Thymus (tissue), 14 donors: ENCODE data around the gene TAF13. TPM values are rescaled to one million over a fixed set of nuclear protein-coding genes. Genes with fewer than 3 reads are reported as not detected.

Experiments
- DNase-seq, 9 donors: peaks; one replicate each; pipeline ENCODE4 v3.0.0-alpha.2; 2013; ENCODE audit warnings: low spot score in 9 of 9, low read depth in 6 of 9, missing footprints in 1 of 9
- H3K27ac ChIP-seq, 2 donors: one replicate each; pipeline ENCODE4 v1.5.1; 2013; ENCODE audit warnings: control low read depth in 1 of 2, low read depth in 1 of 2, low read length in 1 of 2, mild to moderate bottlenecking in 1 of 2, moderate library complexity in 1 of 2
- H3K27me3 ChIP-seq, 2 donors: one replicate each; pipeline ENCODE4 v1.5.1; 2013; ENCODE audit warnings: low read length in 1 of 2; ENCODE audit not compliant: control insufficient read depth in 2 of 2, insufficient read depth in 1 of 2
- H3K36me3 ChIP-seq, 2 donors: one replicate each; pipeline ENCODE4 v1.5.1; 2013; ENCODE audit warnings: low read length in 1 of 2, mild to moderate bottlenecking in 1 of 2, moderate library complexity in 1 of 2; ENCODE audit not compliant: control insufficient read depth in 2 of 2, insufficient read depth in 2 of 2
- H3K4me1 ChIP-seq, 2 donors: one replicate each; pipeline ENCODE4 v1.5.1; 2013; ENCODE audit warnings: low read length in 2 of 2; ENCODE audit not compliant: control insufficient read depth in 2 of 2, insufficient read depth in 2 of 2
- H3K4me3 ChIP-seq, 2 donors: one replicate each; pipeline ENCODE4 v1.5.1; 2013; ENCODE audit warnings: low read length in 2 of 2, control low read depth in 1 of 2, mild to moderate bottlenecking in 1 of 2
- H3K9me3 ChIP-seq, 2 donors: one replicate each; pipeline ENCODE4 v1.5.1; 2013; ENCODE audit warnings: low read length in 1 of 2, mild to moderate bottlenecking in 1 of 2; ENCODE audit not compliant: control insufficient read depth in 2 of 2, insufficient read depth in 1 of 2
- WGBS: extraction: QIAGEN DNeasy Blood & Tissue Kit; methylation state at CpG from one replicate; pipeline ENCODE4 v1.1.7; 2013; 5-methylcytosine and 5-hydroxymethylcytosine counted together
- long read RNA-seq, 10 donors: transcript quantifications; one replicate each; lab custom pipeline, GENCODE V29; 2026
- polyA plus RNA-seq: library from polyadenylated mRNA; stranded (reverse); fragments of 200-250 nt; gene quantifications from one replicate; pipeline ENCODE4 v1.2.3, GENCODE V29; 2013
- total RNA-seq: library from RNA; stranded (reverse); fragments of 120-200 nt; gene quantifications from one replicate; pipeline ENCODE4 v1.2.4, GENCODE V29; 2013
- donor health status: healthy.

The TAF13 gene, protein sequence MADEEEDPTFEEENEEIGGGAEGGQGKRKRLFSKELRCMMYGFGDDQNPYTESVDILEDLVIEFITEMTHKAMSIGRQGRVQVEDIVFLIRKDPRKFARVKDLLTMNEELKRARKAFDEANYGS
- total RNA-seq (14.8 TPM), polyA plus RNA-seq (40.6 TPM)
- long read RNA-seq, donor 1, partial matches to known transcripts = 0 of 1 reads
- long read RNA-seq, donor 1, other reads (novel, unspliced or antisense) = 0 of 1 reads
- long read RNA-seq, donor 2, partial matches to known transcripts = 18 of 21 reads
- long read RNA-seq, donor 2, other reads (novel, unspliced or antisense) = 0 of 21 reads
- long read RNA-seq, donor 3, transcript TAF13-201 (4 exons, 813 nt) = major isoform, 5 of 5 reads
- long read RNA-seq, donor 3, partial matches to known transcripts = 0 of 5 reads
- long read RNA-seq, donor 3, other reads (novel, unspliced or antisense) = 0 of 5 reads
- long read RNA-seq, donor 4, partial matches to known transcripts = 11 of 12 reads
- long read RNA-seq, donor 4, other reads (novel, unspliced or antisense) = 0 of 12 reads
- long read RNA-seq, donor 5, partial matches to known transcripts = 0 of 2 reads
- long read RNA-seq, donor 5, other reads (novel, unspliced or antisense) = 0 of 2 reads
- long read RNA-seq, donor 6, partial matches to known transcripts = 7 of 8 reads
- long read RNA-seq, donor 6, other reads (novel, unspliced or antisense) = 0 of 8 reads
- long read RNA-seq, donor 7, partial matches to known transcripts = 0 of 2 reads
- long read RNA-seq, donor 7, other reads (novel, unspliced or antisense) = 0 of 2 reads
- long read RNA-seq, donor 8 = 0 reads
- long read RNA-seq, donor 9, partial matches to known transcripts = 0 of 3 reads
- long read RNA-seq, donor 9, other reads (novel, unspliced or antisense) = 0 of 3 reads
- long read RNA-seq, donor 10, partial matches to known transcripts = 0 of 1 reads
- long read RNA-seq, donor 10, other reads (novel, unspliced or antisense) = 0 of 1 reads

DNA sequence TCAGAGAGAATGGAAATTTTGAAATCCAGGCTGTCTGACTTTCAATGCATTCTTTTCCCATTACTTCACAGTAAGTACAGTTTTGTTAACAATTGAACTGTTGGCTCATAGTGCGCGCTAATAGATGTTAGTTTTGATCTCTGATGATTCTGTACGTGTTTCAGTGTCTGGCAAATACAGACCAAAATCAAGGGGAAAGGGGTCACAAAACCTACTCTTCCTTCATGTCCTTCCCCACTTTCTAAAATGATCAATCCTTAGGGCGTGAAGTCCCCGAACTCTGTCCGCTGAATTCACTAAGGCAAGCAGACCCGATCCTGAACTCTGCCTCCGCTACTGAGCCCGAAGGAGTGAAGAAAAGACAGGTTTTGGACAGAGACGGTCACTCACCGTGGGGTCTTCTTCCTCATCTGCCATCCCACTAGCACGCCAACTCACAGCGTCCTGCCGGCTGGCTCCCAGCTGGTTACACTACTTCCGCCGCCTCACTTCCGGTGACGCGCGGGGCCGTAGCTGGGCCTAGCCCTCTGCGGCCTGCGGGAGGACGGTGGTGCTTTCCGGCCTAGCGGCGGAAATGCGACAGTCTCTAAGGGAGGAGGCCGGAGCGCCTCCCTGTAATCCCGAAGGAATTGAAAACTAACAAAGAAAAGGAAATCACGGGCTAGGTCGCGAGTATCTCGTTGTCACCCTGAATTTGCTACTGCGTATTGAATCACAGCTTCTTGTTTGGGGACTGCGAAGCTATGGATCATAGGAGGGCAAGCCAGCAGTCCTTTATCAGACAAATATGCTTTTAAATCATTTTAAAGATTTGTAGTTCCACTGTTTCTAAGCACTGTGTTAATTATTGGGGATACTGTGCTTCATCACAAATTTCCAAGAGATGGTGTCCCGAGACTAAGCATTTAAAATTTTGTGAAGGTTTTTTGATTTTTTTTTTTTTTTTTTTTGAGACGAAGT is at the start of gene TAF13:
Gene TAF13 (minus strand): TSS at position 473 of the 960 bp plus-strand sequence. CDS start 56 bp downstream, at position 417.
- peak; percentile 68 to 90 (median 75) for DNase-seq
- H3K4me3 ChIP-seq = peak within 1 kb of the TSS; percentile 69 to 76
- peaks cover 0 to 11% of the 10 kb centered on the region in 2 donors for H3K36me3 ChIP-seq
- H3K4me1 ChIP-seq = peaks cover 2% of the 10 kb centered on the region in 2 donors
- 6% methylated on average over 39 of the region's 39 CpGs for WGBS
- peak within 1 kb of the TSS; percentile 83 to 85 for H3K27ac ChIP-seq
- H3K9me3 ChIP-seq = no peaks in the 10 kb centered on the region
- H3K27me3 ChIP-seq = no peaks in the 10 kb centered on the region

DNA sequence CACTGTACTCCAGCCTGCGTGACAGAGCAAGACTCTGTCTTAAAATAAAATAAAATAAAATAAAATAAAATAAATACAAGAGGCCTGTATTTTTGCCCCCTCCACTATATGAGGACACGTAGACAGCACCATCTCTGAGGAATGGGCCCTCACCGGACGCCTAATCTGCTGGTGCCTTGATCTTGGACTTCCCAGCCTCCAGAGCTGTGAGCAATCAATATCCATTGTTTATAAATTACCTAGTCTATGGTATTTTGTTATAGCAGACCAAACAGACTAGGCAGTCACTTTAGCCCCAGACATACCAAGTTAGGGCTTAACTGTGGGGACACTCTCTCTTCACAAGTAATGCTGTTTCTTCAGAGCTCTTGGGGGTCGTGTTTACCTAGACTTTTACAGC is 44.6 kb upstream of the TAF13 start:
- Histone ChIP-seq H3K4me1 (no peaks in the 10 kb centered on the region), H3K36me3 (no peaks in the 10 kb centered on the region), H3K4me3 (no peak overlapping the region), H3K27me3 (peaks cover 3 to 19% of the 10 kb centered on the region in 2 donors), H3K9me3 (no peaks in the 10 kb centered on the region), H3K27ac (no peak overlapping the region)
- no peak for DNase-seq
- WGBS = 94% methylated on average over 5 of the region's 5 CpGs

DNA sequence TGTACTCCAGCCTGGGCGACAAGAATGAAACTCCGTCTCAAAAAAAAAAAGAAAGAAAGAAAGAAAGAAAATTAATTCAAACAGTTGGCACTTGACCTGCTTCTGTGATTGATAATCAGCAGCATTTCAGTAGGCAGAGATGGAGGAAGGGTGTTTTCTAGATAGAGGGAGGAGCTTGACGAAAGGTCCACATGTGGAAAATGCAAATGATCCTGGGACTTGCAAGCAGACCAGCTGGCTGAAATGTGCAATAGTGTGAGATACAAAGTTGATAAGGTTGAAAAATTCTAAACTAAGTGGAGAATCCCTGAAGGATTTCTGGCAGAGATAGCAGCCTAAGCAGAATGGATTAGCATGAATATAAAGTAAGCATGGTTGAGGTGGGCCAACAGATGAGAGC is 42.3 kb upstream of the TAF13 start:
- H3K27ac ChIP-seq = no peak overlapping the region
- peaks cover 12 to 13% of the 10 kb centered on the region in 2 donors for H3K4me1 ChIP-seq
- no peaks in the 10 kb centered on the region for H3K36me3 ChIP-seq
- DNase-seq = no peak
- 96% methylated on average over 3 of the region's 3 CpGs for WGBS
- peaks cover 23 to 42% of the 10 kb centered on the region in 2 donors for H3K27me3 ChIP-seq
- H3K4me3 ChIP-seq = no peak overlapping the region
- no peaks in the 10 kb centered on the region for H3K9me3 ChIP-seq

- Histone ChIP-seq H3K36me3 (no peaks in the 10 kb centered on the region), H3K4me3 (no peak overlapping the region), H3K27ac (no peak overlapping the region), H3K9me3 (no peaks in the 10 kb centered on the region), H3K4me1 (peaks cover 23% of the 10 kb centered on the region in 2 donors), H3K27me3 (peaks cover 29 to 56% of the 10 kb centered on the region in 2 donors)
- DNase-seq = no peak
- 98% methylated on average over 1 of the region's 1 CpG for WGBS
Measured at GRCh38 chr1:109116286-109116685, 40.5 kb upstream of the TAF13 start.

DNA sequence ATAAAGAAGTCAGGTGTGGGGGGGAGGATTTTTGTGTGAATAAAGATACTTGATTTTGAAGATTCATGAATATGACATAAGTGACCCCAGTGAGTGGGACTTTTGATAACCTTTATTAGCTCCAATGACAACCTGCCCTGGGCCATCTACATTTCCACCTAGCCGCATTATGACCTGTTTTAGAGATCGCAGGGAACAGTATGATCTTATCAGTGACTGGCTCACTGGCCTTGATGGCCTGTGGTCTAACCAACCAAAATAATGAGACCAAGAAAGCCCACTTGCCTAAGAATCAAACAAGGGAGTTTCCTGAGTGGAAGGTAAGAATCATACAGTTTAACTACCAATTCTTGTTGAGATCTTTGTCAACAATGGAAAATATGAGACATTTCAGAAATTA is 39.9 kb upstream of the TAF13 start:
- 92% methylated on average over 2 of the region's 2 CpGs for WGBS
- Histone ChIP-seq H3K27ac (no peak overlapping the region), H3K4me3 (no peak overlapping the region), H3K9me3 (no peaks in the 10 kb centered on the region), H3K4me1 (peaks cover 23% of the 10 kb centered on the region in 2 donors), H3K27me3 (peaks cover 29 to 60% of the 10 kb centered on the region in 2 donors), H3K36me3 (no peaks in the 10 kb centered on the region)
- DNase-seq = no peak

- Histone ChIP-seq H3K9me3 (no peaks in the 10 kb centered on the region), H3K36me3 (no peaks in the 10 kb centered on the region), H3K4me1 (peaks cover 23% of the 10 kb centered on the region in 2 donors), H3K27ac (no peak overlapping the region), H3K4me3 (no peak overlapping the region), H3K27me3 (peaks cover 29 to 62% of the 10 kb centered on the region in 2 donors)
- WGBS = 10% methylated on average over 12 of the region's 12 CpGs
- DNase-seq = no peak
Measured at GRCh38 chr1:109114342-109114674, 38.5 kb upstream of the TAF13 start.

DNA sequence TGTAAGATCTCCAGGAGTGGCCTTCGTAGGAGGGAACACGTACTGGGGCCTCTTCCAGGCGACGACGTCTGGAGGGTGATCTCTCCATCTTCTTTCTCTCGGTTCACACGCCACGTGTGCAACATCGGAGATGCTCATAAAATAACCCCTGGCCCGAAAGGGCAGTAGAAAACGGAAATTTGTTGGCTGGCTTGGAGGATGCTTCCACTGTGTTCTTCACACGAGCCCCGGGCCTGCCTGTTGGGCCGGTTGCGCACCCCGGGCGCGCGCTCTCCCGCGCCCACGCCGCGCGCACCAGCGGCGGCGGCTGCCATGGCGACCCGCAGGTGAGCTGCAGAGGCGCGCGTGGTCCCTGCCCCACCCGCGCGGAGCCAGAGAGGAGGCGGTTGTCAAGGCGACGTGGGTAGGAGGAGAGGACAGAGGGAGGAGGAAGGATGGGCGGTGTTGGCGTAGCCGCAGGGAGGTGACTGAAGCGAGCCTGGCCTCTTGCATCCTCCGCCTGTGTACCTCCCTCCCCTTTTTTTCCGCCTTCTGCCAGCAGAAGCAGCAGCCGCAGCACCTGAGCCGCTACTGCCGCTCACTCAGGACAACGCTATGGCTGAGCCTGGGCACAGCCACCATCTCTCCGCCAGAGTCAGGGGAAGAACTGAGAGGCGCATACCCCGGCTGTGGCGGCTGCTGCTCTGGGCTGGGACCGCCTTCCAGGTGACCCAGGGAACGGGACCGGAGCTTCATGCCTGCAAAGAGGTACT is 38.0 kb upstream of the TAF13 start, which contains the start of gene ELAPOR1:
Gene ELAPOR1 (plus strand): TSS at position 526 of the 752 bp plus-strand sequence. CDS start 69 bp downstream, at position 595.
- Histone ChIP-seq H3K27me3 (peaks cover 29 to 62% of the 10 kb centered on the region in 2 donors), H3K36me3 (no peaks in the 10 kb centered on the region), H3K27ac (no peak within 1 kb of the TSS), H3K4me3 (peak within 1 kb of the TSS in 1 of 2 donors; percentile 41), H3K4me1 (peaks cover 23% of the 10 kb centered on the region in 2 donors), H3K9me3 (no peaks in the 10 kb centered on the region)
- peak in 7 of 9 donors; percentile 33 to 82 (median 64) for DNase-seq
- 2% methylated on average over 56 of the region's 56 CpGs for WGBS
